ENCODE results near the gene GRID2.
"Not testable (repeated sequence)": the region's sequence is repeated elsewhere in the genome, so short reads cannot be mapped to it uniquely, and the experiment has no call there.

The GRID2 gene

DNA sequence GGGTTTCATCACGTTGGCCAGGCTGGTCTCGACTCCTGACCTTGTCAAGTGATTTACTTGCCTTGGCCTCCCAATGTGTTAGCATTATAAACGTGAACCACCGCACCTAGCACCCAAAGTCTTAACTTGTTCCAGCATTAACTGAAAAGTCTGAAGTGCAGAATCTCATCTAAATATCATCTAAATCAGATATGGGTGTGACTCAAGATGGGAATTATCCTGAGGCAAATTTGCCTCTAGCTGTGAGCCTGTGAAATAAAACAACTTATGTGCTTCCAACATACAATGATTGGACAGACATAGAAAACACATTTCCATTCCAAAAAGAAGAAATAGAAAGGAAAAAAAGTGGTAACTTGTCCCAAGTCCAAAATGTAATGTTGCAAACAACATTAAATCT is 883.7 kb downstream of the GRID2 start:
- no peak for DNase-seq (ENCODE audit: low read depth)

DNA sequence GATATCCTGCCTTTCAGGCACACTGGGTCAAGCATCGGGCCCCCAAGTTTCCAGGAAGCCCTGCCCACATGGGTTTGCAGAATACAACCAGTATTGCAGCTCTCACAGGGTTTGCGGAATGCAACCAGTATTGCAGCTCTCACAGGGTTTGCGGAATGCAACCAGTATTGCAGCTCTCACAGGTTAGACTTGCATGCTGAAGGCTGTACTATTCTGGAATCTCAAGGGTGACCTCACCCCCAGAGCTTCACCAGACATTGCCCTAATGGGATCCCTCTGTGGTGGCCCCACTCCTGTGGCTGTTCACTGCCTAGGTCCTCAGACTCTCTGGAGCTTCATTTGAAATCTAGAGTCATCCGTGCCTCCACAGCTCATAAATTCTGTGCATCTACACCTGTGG is 884.1 kb downstream of the GRID2 start:
- DNase-seq (ENCODE audit: low read depth) = no peak

DNA sequence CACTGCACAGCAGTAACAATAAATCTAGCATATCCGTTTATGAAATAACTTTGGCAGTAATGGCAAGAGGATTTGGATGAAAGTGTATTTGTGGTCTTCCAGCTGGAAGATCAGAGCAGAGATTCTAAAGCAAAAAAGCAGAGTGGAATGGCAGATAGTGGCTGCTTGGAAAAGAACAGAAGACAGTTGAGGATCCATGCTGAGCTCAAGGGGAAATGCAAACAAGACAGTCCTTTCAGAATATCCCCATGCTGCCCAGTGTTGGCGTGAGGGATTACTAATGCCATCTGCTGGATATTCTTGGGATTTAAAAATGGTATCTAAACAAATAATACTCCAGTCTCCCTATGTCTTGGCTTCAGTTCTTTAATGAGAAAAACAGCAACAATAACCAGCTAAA is 895.7 kb downstream of the GRID2 start:
- DNase-seq (ENCODE audit: low read depth) = no peak

DNA sequence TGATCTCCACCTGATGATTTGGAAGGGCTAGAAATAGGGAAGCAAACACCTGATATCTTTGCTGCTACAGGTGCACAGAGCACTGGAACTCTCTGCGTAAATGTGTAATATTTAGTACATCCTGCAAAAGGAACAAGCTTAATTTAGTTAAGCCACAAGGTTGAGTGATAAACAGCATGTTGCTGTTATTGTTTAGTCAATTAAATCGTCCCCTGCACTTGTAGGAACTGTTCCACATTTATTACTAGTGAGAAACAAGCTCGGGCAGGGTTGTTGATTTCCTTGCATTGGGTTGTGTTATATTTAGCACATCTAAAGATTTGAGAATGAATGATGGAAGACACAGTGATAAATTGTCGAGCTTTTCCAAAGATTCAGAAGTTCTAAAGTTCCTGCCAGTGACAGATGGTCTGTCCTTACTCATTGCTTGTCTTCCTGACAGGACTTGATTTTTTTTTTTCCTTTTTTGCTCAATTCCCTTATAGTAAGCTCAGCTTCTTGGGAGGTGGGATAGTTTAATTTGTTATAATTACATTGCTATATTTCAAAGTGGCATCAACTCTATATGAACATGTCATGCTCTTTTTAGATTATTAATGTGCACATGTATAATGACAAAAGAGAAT is 897.8 kb downstream of the GRID2 start:
- no peak for DNase-seq (ENCODE audit: low read depth)

DNA sequence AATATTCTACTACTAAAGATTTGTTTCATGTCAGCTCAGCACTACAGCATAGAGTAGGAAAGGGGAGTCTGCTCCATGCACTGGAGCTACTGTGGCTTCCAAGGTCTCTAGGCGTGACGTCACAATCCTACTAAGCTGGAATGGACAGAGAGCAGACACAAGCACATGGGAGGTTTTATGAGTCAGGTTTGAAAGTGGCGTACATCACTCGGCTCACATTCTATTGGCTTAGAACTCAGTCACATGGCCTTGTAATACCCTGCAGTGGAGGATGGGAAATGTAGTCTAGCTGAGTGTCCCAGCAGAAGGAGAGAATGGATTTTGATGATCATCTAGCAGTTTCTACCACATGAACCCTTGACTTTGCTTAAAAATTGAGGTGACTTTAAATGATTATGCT is 899.9 kb downstream of the GRID2 start:
- DNase-seq (ENCODE audit: low read depth) = no peak

DNA sequence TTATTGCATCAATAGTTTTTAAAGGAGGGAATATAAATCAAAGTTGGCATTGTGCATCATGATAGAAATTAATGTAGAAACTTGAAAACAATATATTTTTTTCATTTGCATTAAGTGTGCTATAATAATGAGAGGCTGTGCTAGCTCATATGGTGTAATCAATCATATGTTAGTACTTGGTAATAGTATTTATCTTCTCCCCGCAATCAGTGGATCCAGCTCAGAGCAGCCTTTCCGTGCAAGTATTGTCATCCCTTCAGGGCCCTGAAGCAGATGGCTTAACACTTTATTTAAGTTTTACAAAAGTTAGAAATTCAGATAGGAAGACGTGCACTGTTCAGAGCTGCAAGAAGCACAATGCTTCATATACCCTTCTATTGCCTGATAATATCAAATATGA is 908.5 kb downstream of the GRID2 start:
- no peak for DNase-seq (ENCODE audit: low read depth)

DNA sequence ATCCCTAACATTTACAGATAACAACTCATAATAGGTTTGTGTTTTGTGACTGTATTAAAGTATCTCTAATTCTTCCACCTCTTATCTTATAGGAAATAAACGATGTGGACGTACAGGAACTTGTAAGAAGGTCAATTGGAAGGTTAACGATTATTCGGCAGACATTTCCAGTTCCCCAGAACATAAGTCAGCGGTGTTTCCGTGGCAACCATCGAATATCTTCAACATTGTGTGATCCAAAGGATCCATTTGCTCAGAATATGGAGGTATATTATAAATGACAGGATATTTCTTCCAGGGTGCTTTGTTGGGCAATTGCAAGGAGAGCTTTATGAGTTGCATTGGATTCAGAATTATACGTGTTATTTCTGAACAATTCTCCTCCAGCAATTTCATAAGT is 912.9 kb downstream of the GRID2 start:
- no peak for DNase-seq (ENCODE audit: low read depth)

DNA sequence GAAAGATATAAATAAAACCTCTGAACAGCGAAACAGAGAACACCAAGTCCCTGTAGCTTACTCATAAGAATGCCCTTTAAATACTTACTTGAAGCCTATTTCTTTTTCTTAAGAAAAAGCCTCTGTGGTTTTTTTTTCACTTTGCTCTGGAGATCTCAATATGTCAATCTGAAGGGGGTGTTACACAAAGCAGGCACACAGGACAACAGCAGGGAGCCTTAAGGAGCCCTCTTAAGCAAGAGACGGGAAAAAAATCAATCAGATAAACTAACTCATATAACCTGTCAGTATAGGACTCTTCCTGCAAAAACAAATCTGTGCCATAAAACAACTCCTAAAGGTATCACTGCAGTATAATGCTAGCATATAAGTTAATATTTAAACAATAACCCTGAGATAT is 913.7 kb downstream of the GRID2 start:
- no peak for DNase-seq (ENCODE audit: low read depth)

DNA sequence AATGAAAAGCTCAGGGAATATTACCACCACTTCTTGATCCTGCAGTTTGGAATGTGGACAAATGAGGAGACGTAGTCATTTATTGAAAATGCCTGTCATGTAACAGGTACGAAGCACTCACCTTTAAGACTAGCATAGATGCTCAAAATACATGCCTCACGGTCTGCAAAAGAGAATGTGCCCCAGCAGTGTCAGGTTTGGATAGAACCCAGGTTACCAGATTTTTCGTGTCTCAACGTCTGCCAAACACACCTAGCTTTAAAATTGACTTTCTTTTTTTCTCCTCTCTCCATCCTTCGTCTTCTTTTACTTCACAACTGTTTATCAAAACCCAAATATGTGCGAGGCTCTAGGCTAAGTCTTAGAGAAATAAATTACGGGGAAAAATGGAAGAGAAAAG is 918.0 kb downstream of the GRID2 start:
- no peak for DNase-seq (ENCODE audit: low read depth)

DNA sequence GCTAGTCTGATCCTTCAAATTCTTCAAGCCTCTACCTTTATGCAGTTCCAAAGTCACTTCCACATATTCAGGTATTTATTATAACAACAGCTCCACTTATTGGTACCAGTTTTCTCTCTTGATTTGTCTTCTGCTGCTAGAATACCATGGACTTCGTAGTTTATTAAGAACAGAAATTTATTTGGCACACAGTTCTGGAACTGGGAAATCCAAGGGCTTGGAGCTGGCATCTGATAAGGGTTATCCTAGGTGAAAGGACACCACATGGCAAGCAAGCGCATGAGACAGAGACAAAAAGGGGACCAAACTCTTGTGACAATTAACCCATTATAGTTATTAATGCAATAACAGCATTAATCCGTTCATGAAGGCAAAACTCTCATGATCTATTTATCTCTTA is 924.3 kb downstream of the GRID2 start:
- DNase-seq (ENCODE audit: low read depth) = no peak

DNA sequence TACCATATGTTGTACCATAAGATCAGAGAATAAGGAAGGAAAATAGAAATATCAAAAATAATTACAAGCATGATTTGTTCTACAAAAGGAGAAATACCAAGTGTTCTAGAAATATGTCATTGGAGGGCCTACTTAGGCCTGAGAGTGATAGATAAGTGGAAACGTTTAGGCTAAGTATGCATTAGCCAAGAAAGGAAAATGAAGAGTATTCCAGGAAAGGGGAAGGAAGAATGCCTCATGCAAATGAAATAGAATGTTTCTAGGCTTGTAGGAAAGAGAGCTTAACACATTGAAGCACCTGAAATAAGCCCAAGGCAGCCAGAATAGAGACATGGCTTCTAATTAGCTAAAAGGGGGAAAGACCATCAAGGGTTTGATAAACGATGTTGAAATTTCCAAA is 929.1 kb downstream of the GRID2 start:
- no peak for DNase-seq (ENCODE audit: low read depth)

DNA sequence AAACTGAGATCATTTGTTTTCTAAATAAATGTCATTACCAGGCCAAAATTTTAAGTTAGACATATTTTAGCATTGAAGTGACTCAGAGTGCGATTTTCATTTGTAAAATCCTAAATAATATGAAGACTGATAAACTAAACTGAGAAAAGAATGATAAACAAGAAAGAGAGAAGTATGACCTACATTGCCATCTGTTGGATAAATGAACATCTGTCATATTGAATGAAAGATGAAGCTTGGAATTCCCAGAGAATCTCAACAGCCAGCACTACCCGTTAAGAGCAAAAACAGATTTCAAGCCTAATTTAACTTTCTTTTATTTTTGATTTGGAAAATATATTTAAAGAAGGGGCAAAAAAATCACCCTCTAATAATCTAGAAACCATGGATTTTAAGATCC is 933.8 kb downstream of the GRID2 start:
- no peak for DNase-seq (ENCODE audit: low read depth)

DNA sequence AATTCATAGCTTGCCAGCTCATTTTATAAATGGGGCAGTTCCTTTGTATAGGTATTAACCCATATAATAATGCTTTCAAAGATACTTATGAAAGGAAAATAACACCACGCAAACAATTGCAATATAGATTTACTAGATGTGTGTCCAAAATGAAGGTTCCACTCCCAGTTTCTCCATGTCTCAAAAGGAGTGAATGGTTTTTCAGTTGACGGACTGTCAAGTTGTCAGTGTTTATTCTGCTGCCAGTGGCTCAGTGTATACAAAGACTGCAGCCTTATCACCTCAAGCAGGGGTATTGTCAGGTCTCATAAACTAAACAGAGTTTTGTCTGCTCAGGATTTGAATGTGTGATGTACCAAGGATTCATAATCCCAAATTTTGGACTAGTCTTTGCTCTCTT is 939.5 kb downstream of the GRID2 start:
- no peak for DNase-seq (ENCODE audit: low read depth)

DNA sequence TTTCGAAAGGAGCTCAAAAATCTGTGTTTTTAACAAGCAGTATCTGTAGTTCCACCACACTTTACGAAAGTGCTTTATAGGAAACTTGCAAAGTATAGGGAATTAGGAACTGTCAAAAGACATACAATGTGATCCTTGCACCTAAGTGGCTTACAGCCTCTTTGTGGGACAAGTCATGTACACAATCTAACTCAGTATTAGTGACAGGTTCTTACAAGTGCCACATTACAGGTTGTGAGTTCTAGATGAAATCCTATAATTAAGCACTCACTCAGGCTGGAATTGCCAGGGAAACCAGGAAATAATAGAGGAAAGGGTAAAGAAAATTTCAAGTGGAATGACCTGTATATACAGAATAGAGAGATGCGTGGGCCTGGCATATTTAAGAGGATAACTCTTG is 957.4 kb downstream of the GRID2 start:
- no peak for DNase-seq (ENCODE audit: low read depth)

DNA sequence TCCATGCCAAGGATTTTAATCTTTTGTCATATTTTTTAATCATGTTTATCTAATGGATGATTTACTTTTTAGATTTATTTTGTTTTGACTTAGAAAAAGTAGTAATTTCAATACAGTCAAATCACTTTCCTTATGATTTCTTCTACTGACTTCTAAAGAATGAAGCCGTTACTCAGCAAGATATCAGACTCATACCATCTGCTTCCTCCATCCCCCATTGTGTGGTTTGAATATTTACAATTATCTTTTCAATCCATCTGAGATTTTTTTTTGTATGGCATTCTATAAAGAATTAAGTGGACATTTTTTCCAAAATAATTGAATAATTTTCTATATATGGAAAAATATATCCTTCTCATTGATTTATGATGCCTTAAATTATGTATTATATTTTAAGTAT is 959.4 kb downstream of the GRID2 start:
- DNase-seq (ENCODE audit: low read depth) = no peak

DNA sequence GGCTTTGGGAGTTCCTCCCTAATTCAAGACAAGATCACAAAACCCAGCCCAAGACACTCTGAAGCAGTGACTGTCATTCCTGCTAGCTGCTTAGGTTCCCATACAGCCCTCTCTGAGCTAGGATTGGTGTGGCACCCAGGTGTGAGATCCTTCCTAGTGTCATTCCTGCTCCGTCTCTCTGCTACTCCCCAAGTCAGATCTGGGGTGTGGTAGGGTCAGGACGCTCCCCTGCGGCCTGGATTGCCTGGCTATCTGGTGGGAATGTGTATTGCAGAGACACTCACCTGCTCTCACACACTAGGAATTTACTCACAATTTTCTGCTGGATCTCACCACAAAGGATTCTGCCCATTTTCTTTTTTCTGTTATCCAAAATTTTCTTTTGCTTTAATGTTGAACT is 964.0 kb downstream of the GRID2 start:
- DNase-seq (ENCODE audit: low read depth) = no peak

DNA sequence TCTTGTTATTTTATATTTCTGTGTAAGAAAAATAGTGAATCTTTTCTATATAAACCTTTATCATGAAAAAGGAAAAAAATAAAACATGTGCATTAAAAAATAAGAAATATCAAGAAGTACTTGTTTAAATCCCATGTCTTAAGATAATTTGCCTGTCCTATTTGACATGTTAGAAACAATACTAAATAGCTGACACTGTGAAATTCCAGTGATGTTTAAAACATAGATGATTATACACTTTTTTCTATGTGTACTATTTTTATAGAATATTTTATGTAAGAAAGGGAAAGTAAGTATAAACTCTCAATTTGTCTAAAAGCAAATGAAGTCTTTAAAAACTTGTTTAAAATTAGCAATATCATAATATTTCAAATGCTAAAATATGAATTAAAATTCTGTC is 981.6 kb downstream of the GRID2 start:
- no peak for DNase-seq (ENCODE audit: low read depth)

DNA sequence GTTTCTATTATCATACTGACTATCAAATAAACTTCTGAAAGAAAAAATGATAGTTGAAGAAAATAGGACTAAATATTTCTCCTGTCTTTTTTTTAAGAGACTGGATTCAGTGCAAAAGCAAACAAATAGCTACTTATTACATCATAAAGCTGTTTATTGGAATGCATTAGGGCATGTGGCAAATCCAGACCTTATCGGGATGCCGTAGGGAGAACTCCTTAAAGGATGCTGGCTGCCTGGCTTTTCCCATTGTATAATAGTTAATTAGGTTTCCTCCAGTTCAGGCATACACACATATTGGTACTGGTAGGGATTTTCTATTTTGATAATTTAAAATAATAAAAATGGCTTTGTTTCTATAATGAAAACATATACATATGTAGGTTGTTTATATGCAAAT is 985.5 kb downstream of the GRID2 start:
- no peak for DNase-seq (ENCODE audit: low read depth)

DNA sequence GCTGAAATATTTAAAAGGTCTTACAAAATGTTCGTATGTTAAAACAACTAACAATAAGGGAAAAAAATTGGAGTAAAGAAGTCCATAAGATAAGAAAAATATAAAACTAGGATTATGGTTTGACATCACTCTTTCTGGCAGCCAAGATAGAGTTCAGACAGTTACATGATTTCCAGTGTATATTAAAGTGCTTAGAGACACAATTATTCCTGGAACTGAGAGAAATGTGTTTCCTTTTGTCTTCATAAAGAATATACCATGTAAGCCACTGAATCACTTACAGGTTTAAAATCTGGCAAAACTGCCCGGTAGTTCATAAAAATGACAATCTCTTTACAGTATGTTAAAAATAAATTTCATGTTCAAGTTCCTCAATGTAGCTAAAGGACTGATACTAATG is 986.1 kb downstream of the GRID2 start:
- no peak for DNase-seq (ENCODE audit: low read depth)

DNA sequence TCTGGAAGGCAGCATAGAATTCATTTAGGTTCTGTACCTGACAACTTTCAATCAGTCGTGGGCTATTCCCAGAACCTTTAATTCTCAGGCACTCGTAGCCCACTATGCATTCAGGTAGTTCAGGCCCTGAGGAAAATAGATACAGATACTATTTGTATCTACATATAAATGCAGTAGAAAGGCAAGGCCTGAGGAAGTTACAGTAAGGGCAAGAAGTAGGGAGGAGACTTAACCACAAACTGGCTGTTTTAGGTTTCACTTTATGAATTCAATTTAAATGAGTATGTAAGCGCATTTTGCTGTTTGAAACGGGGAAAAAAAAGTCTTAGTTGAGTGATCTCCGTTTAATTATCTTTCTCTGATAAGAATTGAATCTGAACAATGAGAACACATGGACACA is 995.4 kb downstream of the GRID2 start:
- no peak for DNase-seq (ENCODE audit: low read depth)

DNA sequence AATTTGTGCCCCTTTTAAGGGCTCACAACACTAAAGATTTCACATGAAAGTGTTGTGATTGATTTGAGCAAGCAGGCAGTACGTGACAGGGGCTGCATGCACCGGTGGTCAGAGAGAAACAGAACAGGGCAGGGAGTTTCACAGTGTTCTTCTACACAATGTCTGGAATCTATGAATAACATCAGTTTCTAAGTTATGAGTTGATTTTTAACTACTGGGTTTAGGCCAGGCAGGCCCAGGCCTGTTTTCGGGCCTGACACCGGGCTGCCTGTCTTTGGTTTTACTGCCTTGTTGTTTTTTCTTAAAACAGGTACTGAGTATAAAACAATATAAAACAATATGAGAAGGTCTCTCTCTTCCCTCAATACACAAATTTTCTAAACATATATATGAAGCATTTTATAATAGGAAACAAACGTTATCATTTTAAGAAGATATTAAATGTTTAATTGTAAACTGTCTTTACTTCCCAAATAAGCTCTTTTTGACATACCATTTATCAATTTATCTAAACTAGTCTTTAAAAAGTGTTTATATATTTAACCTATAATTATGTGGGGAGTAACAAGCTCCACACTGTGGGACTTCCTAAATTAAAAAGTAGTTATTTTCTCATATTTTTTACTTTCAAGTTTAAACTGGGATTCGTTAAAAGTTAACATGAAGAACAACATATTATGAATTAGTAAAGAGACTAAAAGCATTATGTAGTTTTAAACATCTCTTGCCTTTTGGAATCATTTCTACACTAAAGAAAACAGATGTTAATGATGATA is 997.2 kb downstream of the GRID2 start:
- DNase-seq (ENCODE audit: low read depth) = not testable (repeated sequence)

DNA sequence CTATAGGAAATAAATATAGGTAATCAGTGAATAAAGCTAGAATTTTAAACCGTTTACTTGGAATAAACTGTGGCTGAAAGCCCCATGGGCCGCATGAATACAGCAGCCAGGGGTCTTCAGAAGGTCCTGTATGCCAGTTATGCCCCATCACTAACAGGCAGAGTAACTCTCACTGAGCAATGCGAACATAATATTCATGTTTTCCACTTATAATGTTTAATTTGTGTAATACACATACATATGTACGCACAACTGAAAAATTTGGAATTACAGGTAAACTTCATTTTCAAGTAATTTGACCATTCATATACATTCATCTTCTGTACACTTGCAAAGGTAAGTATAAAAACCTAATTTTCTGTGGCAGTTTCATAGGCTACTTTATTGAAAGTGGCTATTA is 998.5 kb downstream of the GRID2 start:
- no peak for DNase-seq (ENCODE audit: low read depth)

DNA sequence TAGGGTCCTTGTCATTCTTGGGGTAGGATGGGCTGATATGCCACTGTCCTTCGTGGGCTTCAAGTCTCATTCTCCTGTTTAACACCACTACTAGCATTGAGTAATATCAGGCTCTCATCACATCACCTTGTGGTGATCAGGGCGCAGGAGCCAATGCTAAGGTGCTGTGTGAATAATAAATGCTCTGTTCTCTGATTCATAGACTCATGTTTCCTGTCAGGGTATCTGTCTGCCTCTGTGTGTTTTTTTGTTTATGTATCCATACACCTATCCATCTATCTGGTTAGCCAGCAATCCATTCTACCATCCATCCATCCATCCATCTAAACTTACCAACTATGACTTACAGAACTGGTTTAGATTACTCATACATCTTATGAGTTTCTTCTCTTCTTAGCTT is 999.7 kb downstream of the GRID2 start:
- DNase-seq (ENCODE audit: low read depth) = no peak

DNA sequence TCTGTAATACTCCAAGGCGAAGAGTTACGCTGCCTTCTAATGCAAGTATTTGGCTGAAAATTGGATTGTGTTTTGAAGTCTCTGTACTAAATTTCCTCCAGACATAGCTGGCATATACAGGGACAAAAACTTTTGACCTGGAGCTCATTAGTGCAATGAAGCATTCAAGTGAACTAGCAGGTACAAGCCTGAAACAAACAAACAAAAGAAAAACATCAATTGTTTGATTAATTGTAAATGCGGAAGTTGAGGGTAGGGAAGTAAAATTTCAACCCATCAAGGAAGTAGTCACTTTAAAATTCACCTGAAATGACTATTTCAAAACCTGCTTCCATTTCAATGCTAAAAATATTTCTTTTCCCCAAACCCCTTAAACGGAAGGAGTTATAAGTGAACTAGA is 1008.5 kb downstream of the GRID2 start:
- no peak for DNase-seq (ENCODE audit: low read depth)
